Measurements from ENCODE around the gene ANO2. TPM values are rescaled to one million over a fixed set of nuclear protein-coding genes. Genes with fewer than 3 reads are reported as not detected.

ANO2 gene
- total and polyA plus RNA-seq, 8 donors = 0.43 to 2.4 (median 0.97) TPM

GRCh38 chr12:5654019-5654418 is 291.0 kb downstream of the ANO2 start:
- Histone ChIP-seq H3K4me1 (no peaks in the 10 kb centered on the region), H3K9me3 (no peaks in the 10 kb centered on the region), H3K27me3 (peaks cover 0 to 3% (median 0%) of the 10 kb centered on the region in 4 donors), H3K4me3 (no peak overlapping the region), H3K27ac (no peak overlapping the region), H3K36me3 (no peaks in the 10 kb centered on the region)
- ATAC-seq (no peak), FAIRE-seq (no peak), DNase-seq (no peak)
- TF ChIP-seq CTCF (IDR thresholded peaks at IDR 0.05) = no peak
- intact Hi-C loops (cut with DNase I) = no loop called here

DNA sequence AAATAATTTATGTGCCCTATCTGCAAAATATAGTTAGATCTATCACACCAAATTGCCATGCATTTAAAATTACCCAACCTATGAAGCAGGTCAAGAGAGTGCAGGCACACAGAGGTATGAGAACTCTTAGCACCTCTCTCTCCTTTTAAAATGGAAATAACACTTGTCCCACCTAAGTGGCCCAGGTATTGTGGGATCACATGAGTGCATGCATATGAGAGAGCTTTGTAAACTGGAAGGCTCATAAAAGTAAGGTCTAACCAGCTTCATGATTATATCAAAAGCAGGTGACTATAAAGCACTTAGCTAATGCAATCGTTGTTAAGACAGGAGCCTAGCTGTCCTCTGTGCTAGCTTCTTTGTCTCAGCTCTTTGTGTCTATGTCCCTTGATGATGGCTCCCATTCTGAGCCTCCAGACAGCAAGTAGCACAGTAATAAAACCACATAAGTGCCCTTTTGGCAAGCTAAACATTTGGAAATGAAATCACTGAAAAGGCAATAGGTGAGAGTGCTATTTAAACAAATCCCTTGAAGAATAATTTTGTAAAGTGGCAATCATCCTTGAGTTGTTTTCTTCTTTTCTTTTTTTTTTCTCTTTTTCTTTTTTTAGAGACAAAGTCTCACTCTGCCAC is 294.1 kb downstream of the ANO2 start:
- no peak overlapping the region for H3K27ac ChIP-seq
- DNase-seq (no peak), FAIRE-seq (no peak), ATAC-seq (no peak)
- 28 to 35% methylated on average over 1 of the region's 1 CpG for WGBS, 2 donors
- intact Hi-C loops (cut with DNase I) = no loop called here
- no peaks in the 10 kb centered on the region for H3K4me1 ChIP-seq
- H3K36me3 ChIP-seq = no peaks in the 10 kb centered on the region
- no peaks in the 10 kb centered on the region for H3K9me3 ChIP-seq
- H3K27me3 ChIP-seq = peaks cover 0 to 9% (median 0%) of the 10 kb centered on the region in 4 donors
- TF ChIP-seq CTCF (IDR thresholded peaks at IDR 0.05) = no peak
- no peak overlapping the region for H3K4me3 ChIP-seq

DNA sequence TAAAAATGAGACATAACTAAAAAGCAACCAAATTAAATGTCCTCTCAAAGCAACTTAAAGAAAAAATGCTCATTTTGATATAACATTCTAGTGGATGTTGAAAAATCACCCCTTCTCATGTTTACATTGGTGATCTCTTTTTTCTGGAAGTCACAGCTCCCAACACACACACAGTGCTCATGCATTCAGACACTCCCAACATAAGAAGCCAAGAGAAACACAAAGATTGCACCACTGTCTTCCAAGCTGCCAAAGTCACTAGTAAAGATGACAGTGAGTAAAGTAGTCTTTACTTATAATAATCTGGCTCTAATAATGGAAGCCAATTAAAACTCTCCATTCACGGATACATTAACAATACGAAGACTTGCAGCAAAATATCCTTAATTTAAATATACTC is 294.8 kb downstream of the ANO2 start:
- WGBS, 2 donors = 27 to 55% methylated on average over 2 of the region's 2 CpGs
- peaks cover 0 to 7% (median 0%) of the 10 kb centered on the region in 4 donors for H3K27me3 ChIP-seq
- H3K4me1 ChIP-seq = no peaks in the 10 kb centered on the region
- no peak overlapping the region for H3K4me3 ChIP-seq
- FAIRE-seq = no peak
- no peak overlapping the region for H3K27ac ChIP-seq
- DNase-seq = no peak
- intact Hi-C loops (cut with DNase I) = no loop called here
- no peak for ATAC-seq
- H3K36me3 ChIP-seq = no peaks in the 10 kb centered on the region
- TF ChIP-seq CTCF (IDR thresholded peaks at IDR 0.05) = no peak
- no peaks in the 10 kb centered on the region for H3K9me3 ChIP-seq

GRCh38 chr12:5648692-5649359 is 296.2 kb downstream of the ANO2 start:
- DNase-seq (no peak), ATAC-seq (peak in 3 of 4 donors; percentile 35 to 74 (median 69)), FAIRE-seq (no peak)
- Histone ChIP-seq H3K9me3 (no peaks in the 10 kb centered on the region), H3K27me3 (peaks cover 0 to 7% (median 0%) of the 10 kb centered on the region in 4 donors), H3K4me3 (no peak overlapping the region), H3K27ac (no peak overlapping the region), H3K36me3 (no peaks in the 10 kb centered on the region), H3K4me1 (no peaks in the 10 kb centered on the region)
- intact Hi-C loops (cut with DNase I) = no loop called here
- TF ChIP-seq CTCF (IDR thresholded peaks at IDR 0.05) = peak in 1 of 4 donors; percentile 18
- WGBS, 2 donors = 21 to 29% methylated on average over 9 of the region's 9 CpGs

- H3K27me3 ChIP-seq = peaks cover 0 to 7% (median 0%) of the 10 kb centered on the region in 4 donors
- FAIRE-seq (no peak), ATAC-seq (no peak), DNase-seq (no peak)
- H3K36me3 ChIP-seq = no peaks in the 10 kb centered on the region
- WGBS, 2 donors = 36 to 38% methylated on average over 2 of the region's 2 CpGs
- no peaks in the 10 kb centered on the region for H3K4me1 ChIP-seq
- intact Hi-C loops (cut with DNase I) = no loop called here
- H3K27ac ChIP-seq = no peak overlapping the region
- H3K9me3 ChIP-seq = no peaks in the 10 kb centered on the region
- no peak overlapping the region for H3K4me3 ChIP-seq
- TF ChIP-seq CTCF (IDR thresholded peaks at IDR 0.05) = no peak
Observed at GRCh38 chr12:5643266-5643665, 301.8 kb downstream of the ANO2 start.

All from pancreas (tissue), 10 donors.